Nephron (organoid): ENCODE results near the gene FZD7.

ENCODE experiments used
- H3K27ac Mint-ChIP-seq, 3 experiments: 2 replicates each; pipeline ENCODE4 v1.8.0; 2020; ENCODE audit warnings: mixed read lengths in 3 of 3, mild to moderate bottlenecking in 2 of 3, moderate library complexity in 1 of 3
- H3K27me3 Mint-ChIP-seq: 2 replicates; pipeline ENCODE4 v1.8.0; 2021; ENCODE audit warnings: low read depth, mild to moderate bottlenecking, moderate library complexity, mixed read lengths
- H3K36me3 Mint-ChIP-seq: 2 replicates; pipeline ENCODE4 v1.8.0; 2020; ENCODE audit warnings: low read depth, mixed read lengths
- H3K4me1 Mint-ChIP-seq: 2 replicates; pipeline ENCODE4 v1.8.0; 2020; ENCODE audit warnings: mixed read lengths
- H3K4me3 Mint-ChIP-seq, 3 experiments: 2 replicates each; pipeline ENCODE4 v1.8.0; 2020; ENCODE audit warnings: mild to moderate bottlenecking in 3 of 3, mixed read lengths in 3 of 3, moderate library complexity in 2 of 3
- H3K9me3 Mint-ChIP-seq: 2 replicates; pipeline ENCODE4 v1.8.0; 2020; ENCODE audit warnings: mixed read lengths
- CTCF ChIP-seq, 3 experiments: fragments of 200-600 bp; sonication (generic); IDR thresholded peaks; one replicate each; pipeline ENCODE4 v1.5.0; 2021; ENCODE audit warnings: antibody characterized with exemption in 3 of 3; ENCODE audit not compliant: unreplicated experiment in 3 of 3

FZD7 gene

DNA sequence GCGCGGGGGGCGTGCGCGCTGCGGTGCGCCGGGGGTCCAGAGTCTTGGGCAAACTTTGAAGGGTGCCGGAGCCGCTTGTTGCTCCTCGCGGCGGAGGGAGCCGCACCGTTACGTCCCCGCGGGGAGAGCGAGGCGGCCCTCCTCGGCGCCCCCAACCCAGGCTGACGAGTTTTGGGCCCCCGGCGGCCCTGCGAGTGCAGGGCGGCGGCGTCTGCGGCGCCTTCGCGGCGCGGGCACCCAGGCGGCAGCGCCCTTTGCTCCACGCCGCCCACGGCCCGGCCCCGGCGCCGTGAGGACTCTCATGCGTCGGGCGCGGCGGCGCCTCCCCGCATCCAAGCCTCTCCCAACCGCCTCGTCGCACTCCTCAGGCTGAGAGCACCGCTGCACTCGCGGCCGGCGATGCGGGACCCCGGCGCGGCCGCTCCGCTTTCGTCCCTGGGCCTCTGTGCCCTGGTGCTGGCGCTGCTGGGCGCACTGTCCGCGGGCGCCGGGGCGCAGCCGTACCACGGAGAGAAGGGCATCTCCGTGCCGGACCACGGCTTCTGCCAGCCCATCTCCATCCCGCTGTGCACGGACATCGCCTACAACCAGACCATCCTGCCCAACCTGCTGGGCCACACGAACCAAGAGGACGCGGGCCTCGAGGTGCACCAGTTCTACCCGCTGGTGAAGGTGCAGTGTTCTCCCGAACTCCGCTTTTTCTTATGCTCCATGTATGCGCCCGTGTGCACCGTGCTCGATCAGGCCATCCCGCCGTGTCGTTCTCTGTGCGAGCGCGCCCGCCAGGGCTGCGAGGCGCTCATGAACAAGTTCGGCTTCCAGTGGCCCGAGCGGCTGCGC, 814 bp downstream of the FZD7 start:
- Mint-ChIP-seq H3K36me3 (peaks cover 10% of the 10 kb centered on the region), H3K27me3 (no peaks in the 10 kb centered on the region), H3K4me1 (peaks cover 37% of the 10 kb centered on the region), H3K9me3 (no peaks in the 10 kb centered on the region), H3K27ac (peak overlapping the region in 2 of 3 experiments; percentile 97 to 99), H3K4me3 (peak overlapping the region in 2 of 3 experiments; percentile 86 to 87)
- TF ChIP-seq CTCF (IDR thresholded peaks at IDR 0.05; ENCODE audit: unreplicated experiment in 3 of 3) = no peak

GRCh38 chr2:202035089-202035940, 1.7 kb downstream of the FZD7 start:
- Mint-ChIP-seq H3K4me3 (no peak overlapping the region), H3K36me3 (peaks cover 18% of the 10 kb centered on the region), H3K9me3 (no peaks in the 10 kb centered on the region), H3K27me3 (no peaks in the 10 kb centered on the region), H3K27ac (peak overlapping the region in 1 of 3 experiments; percentile 97), H3K4me1 (peaks cover 45% of the 10 kb centered on the region)
- peak; percentile 46 to 70 (median 63) for TF ChIP-seq CTCF (IDR thresholded peaks at IDR 0.05; ENCODE audit: unreplicated experiment in 3 of 3)

DNA sequence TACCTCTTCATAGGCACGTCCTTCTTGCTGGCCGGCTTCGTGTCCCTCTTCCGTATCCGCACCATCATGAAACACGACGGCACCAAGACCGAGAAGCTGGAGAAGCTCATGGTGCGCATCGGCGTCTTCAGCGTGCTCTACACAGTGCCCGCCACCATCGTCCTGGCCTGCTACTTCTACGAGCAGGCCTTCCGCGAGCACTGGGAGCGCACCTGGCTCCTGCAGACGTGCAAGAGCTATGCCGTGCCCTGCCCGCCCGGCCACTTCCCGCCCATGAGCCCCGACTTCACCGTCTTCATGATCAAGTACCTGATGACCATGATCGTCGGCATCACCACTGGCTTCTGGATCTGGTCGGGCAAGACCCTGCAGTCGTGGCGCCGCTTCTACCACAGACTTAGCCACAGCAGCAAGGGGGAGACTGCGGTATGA, 2.3 kb downstream of the FZD7 start:
- H3K4me1 Mint-ChIP-seq = peaks cover 45% of the 10 kb centered on the region
- H3K27me3 Mint-ChIP-seq = no peaks in the 10 kb centered on the region
- peaks cover 22% of the 10 kb centered on the region for H3K36me3 Mint-ChIP-seq
- no peak overlapping the region for H3K27ac Mint-ChIP-seq
- TF ChIP-seq CTCF (IDR thresholded peaks at IDR 0.05; ENCODE audit: unreplicated experiment in 3 of 3) = no peak
- no peak overlapping the region for H3K4me3 Mint-ChIP-seq
- H3K9me3 Mint-ChIP-seq = no peaks in the 10 kb centered on the region

- TF ChIP-seq CTCF (IDR thresholded peaks at IDR 0.05; ENCODE audit: unreplicated experiment in 3 of 3) = no peak
- H3K4me1 Mint-ChIP-seq = peaks cover 44% of the 10 kb centered on the region
- no peaks in the 10 kb centered on the region for H3K27me3 Mint-ChIP-seq
- H3K9me3 Mint-ChIP-seq = no peaks in the 10 kb centered on the region
- no peak overlapping the region for H3K27ac Mint-ChIP-seq
- H3K4me3 Mint-ChIP-seq = no peak overlapping the region
- H3K36me3 Mint-ChIP-seq = peaks cover 23% of the 10 kb centered on the region
Observed at GRCh38 chr2:202036601-202037037, 3.0 kb downstream of the FZD7 start.

DNA sequence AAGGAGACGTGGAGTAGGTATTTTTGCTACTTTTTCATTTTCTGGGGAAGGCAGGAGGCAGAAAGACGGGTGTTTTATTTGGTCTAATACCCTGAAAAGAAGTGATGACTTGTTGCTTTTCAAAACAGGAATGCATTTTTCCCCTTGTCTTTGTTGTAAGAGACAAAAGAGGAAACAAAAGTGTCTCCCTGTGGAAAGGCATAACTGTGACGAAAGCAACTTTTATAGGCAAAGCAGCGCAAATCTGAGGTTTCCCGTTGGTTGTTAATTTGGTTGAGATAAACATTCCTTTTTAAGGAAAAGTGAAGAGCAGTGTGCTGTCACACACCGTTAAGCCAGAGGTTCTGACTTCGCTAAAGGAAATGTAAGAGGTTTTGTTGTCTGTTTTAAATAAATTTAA, 3.4 kb downstream of the FZD7 start:
- no peaks in the 10 kb centered on the region for H3K9me3 Mint-ChIP-seq
- TF ChIP-seq CTCF (IDR thresholded peaks at IDR 0.05; ENCODE audit: unreplicated experiment in 3 of 3) = no peak
- peaks cover 23% of the 10 kb centered on the region for H3K36me3 Mint-ChIP-seq
- H3K27ac Mint-ChIP-seq = no peak overlapping the region
- no peaks in the 10 kb centered on the region for H3K27me3 Mint-ChIP-seq
- no peak overlapping the region for H3K4me3 Mint-ChIP-seq
- H3K4me1 Mint-ChIP-seq = peaks cover 43% of the 10 kb centered on the region
